IMR-90 (cell line): ENCODE data around the gene NEURL1B. TPM values are rescaled to one million over a fixed set of nuclear protein-coding genes. Genes with fewer than 3 reads are reported as not detected.

Experiments
- ATAC-seq: fragments of 200-7000 bp; cut with Tn5 transposase; 2 replicates; pipeline ENCODE4 v1.9.1; 2020; ENCODE audit warnings: low read depth, mild to moderate bottlenecking, moderate library complexity
- BruUV-seq: library from RNA; stranded (reverse); fragments of 400-500 nt; replicated peaks from 2 replicates; lab custom pipeline; 2021; lab: Mats Ljungman, UMichigan
- CTCF ChIA-PET: fragments of 300-600 bp; formaldehyde crosslinking; extraction: SDS; loops from one replicate; lab custom pipeline; 2021; ENCODE audit warnings: antibody characterized with exemption; lab: Yijun Ruan, JAX
- POLR2A ChIA-PET: fragments of 300-600 bp; sonication (Branson Sonifier 250); formaldehyde crosslinking; loops from one replicate; lab custom pipeline; 2022; ENCODE audit warnings: antibody characterized with exemption; ENCODE audit not compliant: unreplicated experiment; lab: Charles Lee
- DNase-seq: peaks from one replicate; pipeline ENCODE4 v3.0.0; 2013
- H2AFZ ChIP-seq: replicated peaks from 2 replicates; pipeline ENCODE3; 2013; ENCODE audit warnings: low read length, mild to moderate bottlenecking; ENCODE audit not compliant: poor library complexity
- H2AK5ac ChIP-seq: 2 replicates; pipeline ENCODE4 v1.6.1; 2013; ENCODE audit warnings: low read depth, low read length, inconsistent platforms
- H2AK9ac ChIP-seq: replicated peaks from 2 replicates; pipeline ENCODE3; 2013; ENCODE audit warnings: mild to moderate bottlenecking, low read depth, low read length, moderate library complexity; ENCODE audit not compliant: poor library complexity
- H2BK120ac ChIP-seq: 2 replicates; pipeline ENCODE4 v1.6.1; 2013; ENCODE audit warnings: low read depth, low read length, inconsistent platforms
- H2BK15ac ChIP-seq: 3 replicates; pipeline ENCODE4 v1.6.1; 2013; ENCODE audit warnings: low read depth, low read length, inconsistent platforms
- H2BK20ac ChIP-seq: 2 replicates; pipeline ENCODE4 v1.6.1; 2013; ENCODE audit warnings: low read depth, mild to moderate bottlenecking, inconsistent platforms, low read length, moderate library complexity
- H2BK5ac ChIP-seq: 2 replicates; pipeline ENCODE4 v1.6.1; 2013; ENCODE audit warnings: mild to moderate bottlenecking, low read depth, low read length, inconsistent platforms; ENCODE audit not compliant: poor library complexity, severe bottlenecking
- H3K14ac ChIP-seq: replicated peaks from 2 replicates; pipeline ENCODE4 v1.6.1; 2013; ENCODE audit warnings: low read depth, low read length, inconsistent platforms
- H3K18ac ChIP-seq: 2 replicates; pipeline ENCODE4 v1.6.1; 2013; ENCODE audit warnings: low read depth, low read length, control low read depth
- H3K23ac ChIP-seq: 2 replicates; pipeline ENCODE4 v1.6.1; 2013; ENCODE audit warnings: low read depth, low read length, inconsistent platforms
- H3K27ac ChIP-seq: 2 replicates; pipeline ENCODE4 v1.5.1; 2013; ENCODE audit warnings: mild to moderate bottlenecking, control low read depth, low read length; ENCODE audit not compliant: insufficient read depth
- H3K27me3 ChIP-seq: 2 replicates; pipeline ENCODE4 v1.6.1; 2013; ENCODE audit warnings: low read length; ENCODE audit not compliant: control insufficient read depth, insufficient read depth
- H3K36me3 ChIP-seq: 2 replicates; pipeline ENCODE4 v1.6.1; 2013; ENCODE audit warnings: low read length, mixed read lengths; ENCODE audit not compliant: control insufficient read depth, insufficient read depth
- H3K4ac ChIP-seq: 2 replicates; pipeline ENCODE4 v1.6.1; 2013; ENCODE audit warnings: low read depth, low read length, inconsistent platforms
- H3K4me1 ChIP-seq: 2 replicates; pipeline ENCODE4 v1.6.1; 2013; ENCODE audit warnings: low read length, mixed read lengths; ENCODE audit not compliant: control insufficient read depth, insufficient read depth
- H3K4me2 ChIP-seq: 2 replicates; pipeline ENCODE4 v1.6.1; 2013; ENCODE audit warnings: low read depth, mild to moderate bottlenecking, control low read depth, low read length, moderate library complexity
- H3K4me3 ChIP-seq: 2 replicates; pipeline ENCODE4 v1.5.1; 2013; ENCODE audit warnings: low read depth, mild to moderate bottlenecking, control low read depth, low read length, moderate library complexity; ENCODE audit not compliant: insufficient read depth
- H3K56ac ChIP-seq: 2 replicates; pipeline ENCODE4 v1.6.1; 2013; ENCODE audit warnings: low read length, inconsistent platforms; ENCODE audit not compliant: insufficient read depth; ENCODE audit errors: extremely low read depth
- H3K79me1 ChIP-seq, 2 experiments: 2 replicates each; pipeline ENCODE4 v1.6.1; 2013; ENCODE audit warnings: low read length in 2 of 2, inconsistent platforms in 1 of 2, low read depth in 1 of 2
- H3K9ac ChIP-seq: 2 replicates; pipeline ENCODE4 v1.6.1; 2013; ENCODE audit warnings: low read depth, low read length, control low read depth
- H3K9me1 ChIP-seq: 2 replicates; pipeline ENCODE4 v1.6.1; 2013; ENCODE audit warnings: low read length, inconsistent platforms; ENCODE audit not compliant: insufficient read depth
- H3K9me3 ChIP-seq: 2 replicates; pipeline ENCODE4 v1.6.1; 2013; ENCODE audit warnings: low read length; ENCODE audit not compliant: control insufficient read depth, insufficient read depth
- H4K20me1 ChIP-seq: 2 replicates; pipeline ENCODE4 v1.6.1; 2013; ENCODE audit warnings: low read length, inconsistent platforms; ENCODE audit not compliant: insufficient read depth
- H4K5ac ChIP-seq: 2 replicates; pipeline ENCODE4 v1.6.1; 2013; ENCODE audit warnings: mild to moderate bottlenecking, low read depth, low read length, control low read depth
- H4K8ac ChIP-seq, 2 experiments: 2 replicates each; pipeline ENCODE4 v1.6.1; 2013; ENCODE audit warnings: low read depth in 2 of 2, low read length in 2 of 2, control low read depth in 1 of 2, inconsistent platforms in 1 of 2
- H4K91ac ChIP-seq: 2 replicates; pipeline ENCODE4 v1.6.1; 2013; ENCODE audit warnings: low read depth, low read length, inconsistent platforms; ENCODE audit not compliant: insufficient read depth
- BHLHE40 ChIP-seq: fragments of 150-350 bp; IDR thresholded peaks from 2 replicates; pipeline ENCODE4 v1.6.1; 2016; ENCODE audit warnings: mild to moderate bottlenecking, low read depth, low read length
- CEBPB ChIP-seq: IDR thresholded peaks from 2 replicates; pipeline ENCODE4 v1.6.1; 2012; ENCODE audit warnings: low read depth, low read length, improper control_type of control experiment
- CHD1 ChIP-seq: IDR thresholded peaks from 2 replicates; pipeline ENCODE4 v1.6.1; 2012; ENCODE audit warnings: low read depth, low read length, improper control_type of control experiment
- MAFK ChIP-seq: IDR thresholded peaks from 2 replicates; pipeline ENCODE4 v1.6.1; 2012; ENCODE audit warnings: low read depth, low read length, improper control_type of control experiment
- MAZ ChIP-seq: IDR thresholded peaks from 2 replicates; pipeline ENCODE4 v1.6.1; 2012; ENCODE audit warnings: low read depth, mild to moderate bottlenecking, low read length, improper control_type of control experiment, moderate library complexity, borderline replicate concordance
- MXI1 ChIP-seq: IDR thresholded peaks from 2 replicates; pipeline ENCODE4 v1.6.1; 2012; ENCODE audit warnings: low read depth, mild to moderate bottlenecking, low read length, moderate library complexity, borderline replicate concordance
- POLR2A ChIP-seq: IDR thresholded peaks from 2 replicates; pipeline ENCODE4 v1.6.1; 2012; ENCODE audit warnings: mild to moderate bottlenecking, low read depth, low read length
- RCOR1 ChIP-seq: IDR thresholded peaks from 2 replicates; pipeline ENCODE4 v1.6.1; 2012; ENCODE audit warnings: mild to moderate bottlenecking, low read length, improper control_type of control experiment; ENCODE audit not compliant: insufficient replicate concordance
- RFX5 ChIP-seq: IDR thresholded peaks from 2 replicates; pipeline ENCODE4 v1.8.0; 2012; ENCODE audit warnings: low read depth, mild to moderate bottlenecking, low read length, moderate library complexity
- SMC3 ChIP-seq: fragments of 150-350 bp; IDR thresholded peaks from 2 replicates; pipeline ENCODE4 v1.6.1; 2016; ENCODE audit warnings: low read depth, mild to moderate bottlenecking, antibody characterized with exemption, low read length, moderate library complexity
- WGBS, 2 experiments: methylation state at CpG; one replicate each; pipeline versions ENCODE4 v1.1.5 to v1.1.7; 2013; ENCODE audit warnings: missing lambda C conversion rate in 2 of 2; ENCODE audit not compliant: insufficient read length in 1 of 2; ENCODE audit errors: extremely low coverage in 2 of 2; 5-methylcytosine and 5-hydroxymethylcytosine counted together
- dilution Hi-C: fragments of 300-500 bp; cut with HindIII; formaldehyde crosslinking; loops from one replicate; pipeline ENCODE4 v1.14.3; 2018; ENCODE audit warnings: low sequenced_read_pairs; ENCODE audit not compliant: unreplicated experiment
- in situ Hi-C: fragments of 300-500 bp; cut with MboI; formaldehyde crosslinking; loops from 3 replicates; pipeline ENCODE4 v1.14.3; 2019; ENCODE audit warnings: low sequenced_read_pairs, inconsistent platforms, mixed read lengths
- intact Hi-C: fragments of 100-400 bp; cut with micrococcal nuclease; formaldehyde crosslinking; loops from 2 replicates; pipeline ENCODE4 v1.10.0; 2022
- polyA plus RNA-seq, 3 experiments: library from polyadenylated mRNA; depleted of rRNA; stranded (reverse); fragments of >200 nt; gene quantifications; 2 replicates each; pipeline ENCODE4 v1.2.3, GENCODE V29; 2012; ENCODE audit warnings: low replicate concordance in 1 of 3
- total RNA-seq: library from RNA; depleted of rRNA; stranded (reverse); fragments of >200 nt; gene quantifications from 2 replicates; pipeline ENCODE4 v1.2.3, GENCODE V29; 2012
- TF ChIP-seq, protein P1 (sequence below): conservative IDR thresholded peaks from 2 replicates; pipeline ENCODE4 v1.5.1; 2012; ENCODE audit warnings: mild to moderate bottlenecking, low read depth, low read length, improper control_type of control experiment
- TF ChIP-seq, protein P2 (sequence below): fragments of 150-350 bp; IDR thresholded peaks from 2 replicates; pipeline ENCODE4 v1.6.1; 2016; ENCODE audit warnings: low read depth, mild to moderate bottlenecking, low read length, moderate library complexity, borderline replicate concordance

NEURL1B gene
- total and polyA plus RNA-seq, 2 of the 4 experiments (the other 2 are of a cell fraction): 1.8 to 2.8 TPM

DNA sequence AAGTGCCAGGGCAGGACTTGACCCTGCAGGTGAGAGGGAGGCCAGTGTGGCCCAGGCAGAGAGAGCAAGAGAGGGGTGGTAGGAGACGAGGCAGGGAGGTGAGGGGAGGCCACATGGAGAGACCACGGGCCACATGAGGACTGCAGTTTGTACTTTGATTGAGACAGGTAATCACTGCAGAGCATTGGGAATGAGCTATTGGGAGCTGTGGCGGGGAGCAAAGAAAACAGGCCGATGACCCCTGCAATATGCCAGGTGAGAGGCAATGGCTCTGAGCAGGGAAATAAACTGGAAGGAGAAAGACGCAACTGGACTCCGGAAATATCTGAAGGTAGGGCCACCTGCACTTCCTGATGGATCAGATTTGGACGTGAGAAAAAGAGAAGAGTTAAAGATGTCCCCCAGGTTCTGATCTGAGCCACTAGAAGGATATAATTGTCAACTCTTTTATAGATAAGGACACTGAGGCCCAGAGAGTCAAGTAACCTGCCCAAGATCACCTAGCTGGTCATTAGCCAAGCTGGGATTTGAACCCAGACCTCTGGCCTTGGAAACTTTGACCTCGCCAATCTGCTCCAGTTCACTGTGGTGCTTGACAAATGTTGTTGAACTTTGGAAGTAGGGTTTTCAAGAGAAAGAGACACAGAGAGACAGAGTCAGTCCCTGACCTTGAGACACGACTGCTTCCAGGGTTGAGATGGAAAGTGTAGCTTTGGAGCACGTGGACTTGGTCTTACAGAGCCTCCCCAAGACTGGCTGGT is 87.6 kb downstream of the NEURL1B start (continued):
- TF ChIP-seq CHD1: no peak

DNA sequence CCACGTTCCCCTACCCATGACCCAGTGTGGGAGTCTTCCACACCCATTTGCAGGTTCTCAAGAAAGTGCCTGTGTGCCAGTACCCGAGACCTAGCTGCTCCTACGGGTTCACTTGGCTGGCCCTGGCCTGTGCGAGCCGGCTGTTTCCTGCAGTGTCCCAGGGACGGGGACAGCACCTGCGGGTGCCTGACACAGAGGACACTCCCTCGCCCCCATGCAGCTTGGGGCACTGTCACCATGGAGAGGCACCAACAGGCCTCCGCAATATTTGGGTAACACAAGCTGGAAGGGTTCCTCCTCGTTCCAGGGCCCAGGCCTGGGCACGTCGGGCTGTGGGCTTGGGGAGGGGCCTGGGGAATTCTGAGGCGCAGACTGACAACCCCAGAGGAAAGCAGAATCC is 88.5 kb downstream of the NEURL1B start:
- Histone ChIP-seq H2AK9ac (no peak overlapping the region), H4K8ac (no peak overlapping the region), H3K56ac (no peak overlapping the region), H3K4me1 (peaks cover 10% of the 10 kb centered on the region), H3K79me1 (no peaks in the 10 kb centered on the region), H3K18ac (no peak overlapping the region), H3K4ac (no peak overlapping the region), H2BK20ac (no peak overlapping the region), H4K5ac (no peak overlapping the region), H3K14ac (no peak overlapping the region), H3K9ac (no peak overlapping the region), H4K91ac (no peak overlapping the region), H2BK5ac (no peak overlapping the region), H3K36me3 (no peaks in the 10 kb centered on the region), H2AK5ac (no peak overlapping the region), H2BK15ac (no peak overlapping the region), H2BK120ac (no peak overlapping the region), H3K27me3 (peaks cover 2% of the 10 kb centered on the region; the same call in 1 of the 2 replicates), H4K20me1 (no peaks in the 10 kb centered on the region), H3K27ac (no peak overlapping the region), H2AFZ (no peak overlapping the region), H3K9me3 (no peaks in the 10 kb centered on the region), H3K4me2 (no peak overlapping the region), H3K4me3 (no peak overlapping the region), H3K23ac (no peak overlapping the region), H3K9me1 (0 out of 2 replicates have a peak, but pooled peaks cover 9% of the 10 kb centered on the region)
- ATAC-seq (no peak), DNase-seq (no peak)
- POLR2A ChIA-PET: no interaction called here
- no TSS peak for BruUV-seq
- intact Hi-C loops (no loop called here), in situ Hi-C loops (no loop called here), dilution Hi-C loops (no loop called here)
- CTCF ChIA-PET: interaction anchor here (1.4 kb wide), 1 partner anchor 15 kb away, joined by 3 read pairs; no protein-coding TSS in a partner anchor
- 80% methylated on average over 7 of the region's 13 CpGs; no CpG with 5 or more reads in 1 of the 2 experiments for WGBS, 2 experiments
- TF ChIP-seq, protein P1, sequence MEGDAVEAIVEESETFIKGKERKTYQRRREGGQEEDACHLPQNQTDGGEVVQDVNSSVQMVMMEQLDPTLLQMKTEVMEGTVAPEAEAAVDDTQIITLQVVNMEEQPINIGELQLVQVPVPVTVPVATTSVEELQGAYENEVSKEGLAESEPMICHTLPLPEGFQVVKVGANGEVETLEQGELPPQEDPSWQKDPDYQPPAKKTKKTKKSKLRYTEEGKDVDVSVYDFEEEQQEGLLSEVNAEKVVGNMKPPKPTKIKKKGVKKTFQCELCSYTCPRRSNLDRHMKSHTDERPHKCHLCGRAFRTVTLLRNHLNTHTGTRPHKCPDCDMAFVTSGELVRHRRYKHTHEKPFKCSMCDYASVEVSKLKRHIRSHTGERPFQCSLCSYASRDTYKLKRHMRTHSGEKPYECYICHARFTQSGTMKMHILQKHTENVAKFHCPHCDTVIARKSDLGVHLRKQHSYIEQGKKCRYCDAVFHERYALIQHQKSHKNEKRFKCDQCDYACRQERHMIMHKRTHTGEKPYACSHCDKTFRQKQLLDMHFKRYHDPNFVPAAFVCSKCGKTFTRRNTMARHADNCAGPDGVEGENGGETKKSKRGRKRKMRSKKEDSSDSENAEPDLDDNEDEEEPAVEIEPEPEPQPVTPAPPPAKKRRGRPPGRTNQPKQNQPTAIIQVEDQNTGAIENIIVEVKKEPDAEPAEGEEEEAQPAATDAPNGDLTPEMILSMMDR: no peak
- TF ChIP-seq MAFK: no peak
- no peak for TF ChIP-seq CHD1
- TF ChIP-seq MAZ: no peak
- TF ChIP-seq CEBPB: no peak
- no peak for TF ChIP-seq SMC3
- TF ChIP-seq RCOR1: no peak
- TF ChIP-seq BHLHE40: no peak
- TF ChIP-seq MXI1: no peak
- TF ChIP-seq RFX5: no peak
- TF ChIP-seq, protein P2, sequence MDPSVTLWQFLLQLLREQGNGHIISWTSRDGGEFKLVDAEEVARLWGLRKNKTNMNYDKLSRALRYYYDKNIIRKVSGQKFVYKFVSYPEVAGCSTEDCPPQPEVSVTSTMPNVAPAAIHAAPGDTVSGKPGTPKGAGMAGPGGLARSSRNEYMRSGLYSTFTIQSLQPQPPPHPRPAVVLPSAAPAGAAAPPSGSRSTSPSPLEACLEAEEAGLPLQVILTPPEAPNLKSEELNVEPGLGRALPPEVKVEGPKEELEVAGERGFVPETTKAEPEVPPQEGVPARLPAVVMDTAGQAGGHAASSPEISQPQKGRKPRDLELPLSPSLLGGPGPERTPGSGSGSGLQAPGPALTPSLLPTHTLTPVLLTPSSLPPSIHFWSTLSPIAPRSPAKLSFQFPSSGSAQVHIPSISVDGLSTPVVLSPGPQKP: no peak
- TF ChIP-seq POLR2A: no peak
